Measurements from ENCODE around the gene MED13L.
A peak's percentile ranks its signal among the peaks of the same experiment; 100 is the strongest.
"Not testable (repeated sequence)": the region's sequence is repeated elsewhere in the genome, so short reads cannot be mapped to it uniquely, and the experiment has no call there.

The MED13L gene

DNA sequence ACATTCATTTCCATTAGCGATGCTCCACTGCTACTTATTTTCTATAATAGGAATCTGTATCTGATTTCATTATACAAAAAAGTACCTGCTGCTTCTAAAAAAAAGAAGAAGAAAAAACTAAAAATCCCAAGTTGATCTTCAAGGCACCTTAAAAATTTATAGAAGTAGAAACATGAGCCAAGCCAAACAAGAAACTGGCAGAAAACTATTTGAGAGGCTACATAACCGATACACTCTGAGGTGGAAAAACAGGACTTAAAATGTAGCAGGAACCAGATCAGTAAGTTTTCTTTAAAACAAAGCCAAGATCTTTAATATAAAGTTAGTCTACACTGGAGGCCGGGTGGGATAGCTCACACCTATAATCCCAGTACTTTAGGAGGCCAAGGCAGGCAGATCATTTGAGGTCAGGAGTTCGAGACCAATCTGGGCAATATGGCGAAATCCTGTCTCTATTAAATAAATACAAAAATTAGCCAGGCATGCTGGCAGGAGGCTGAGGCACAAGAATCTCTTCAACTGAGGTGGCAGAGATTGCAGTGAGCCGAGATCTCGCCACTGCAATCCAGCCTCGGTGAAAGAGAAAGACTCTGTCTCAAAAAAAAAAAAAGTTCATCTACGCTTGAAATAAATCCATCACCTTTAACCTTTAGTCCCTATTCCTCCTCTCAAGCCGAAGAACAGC is 278.6 kb downstream of the MED13L start:
- Mint-ChIP-seq H3K36me3 (ENCODE audit: low read depth) (peaks cover 29% of the 10 kb centered on the region), H3K27me3 (ENCODE audit: low read depth) (no peaks in the 10 kb centered on the region), H3K4me1 (ENCODE audit: low read depth) (peaks cover 1% of the 10 kb centered on the region), H3K4me3 (no peak overlapping the region), H3K9me3 (no peaks in the 10 kb centered on the region), H3K27ac (no peak overlapping the region)
- no peak for DNase-seq (ENCODE audit: low spot score)

DNA sequence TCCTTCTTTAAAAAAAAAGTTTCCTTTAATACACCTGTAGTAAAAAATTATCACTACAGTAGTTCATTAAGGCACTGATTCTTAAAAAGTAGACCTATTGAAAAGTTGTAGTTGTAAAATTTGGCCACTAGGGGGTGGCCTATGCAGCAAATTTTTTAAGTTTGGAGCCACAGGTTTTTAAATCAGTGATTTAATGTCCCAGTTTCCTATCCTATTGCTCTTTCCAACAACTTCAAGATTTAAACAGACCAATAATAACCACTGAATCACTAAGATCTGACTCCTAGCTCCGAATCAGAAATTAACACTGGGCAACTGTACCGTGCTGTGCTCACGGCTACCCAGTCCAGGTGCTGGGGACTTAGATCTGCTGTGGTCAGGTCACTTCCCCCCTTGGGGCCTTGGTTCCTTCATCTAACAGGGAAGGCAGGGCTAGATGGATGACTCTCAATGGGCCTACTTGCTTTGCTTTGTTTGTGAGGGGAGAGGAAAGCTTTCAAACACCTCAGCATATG is 279.3 kb downstream of the MED13L start:
- no peak for DNase-seq (ENCODE audit: low spot score)

DNA sequence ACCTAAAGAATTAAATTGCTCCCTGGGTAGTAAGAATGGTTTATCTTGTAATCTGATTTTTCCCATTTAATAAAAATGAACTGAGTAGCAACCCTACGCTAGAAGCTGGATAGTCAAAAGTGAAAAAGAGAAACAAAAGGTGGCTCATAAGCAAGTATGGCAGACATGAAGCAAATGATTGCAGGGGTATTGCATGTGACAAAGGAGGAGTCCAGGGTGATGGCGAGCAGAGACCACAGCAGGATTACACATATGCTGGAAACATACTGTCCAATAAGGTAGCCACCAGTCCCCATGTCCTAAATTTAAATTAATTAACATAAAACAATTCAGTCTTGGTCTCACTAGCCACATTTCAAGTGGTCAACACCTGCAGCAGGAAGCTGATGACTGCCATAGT is 283.8 kb downstream of the MED13L start:
- H3K36me3 Mint-ChIP-seq (ENCODE audit: low read depth): peaks cover 41% of the 10 kb centered on the region
- DNase-seq (ENCODE audit: low spot score): no peak
- no peaks in the 10 kb centered on the region for H3K27me3 Mint-ChIP-seq (ENCODE audit: low read depth)
- no peak overlapping the region for H3K27ac Mint-ChIP-seq
- H3K4me1 Mint-ChIP-seq (ENCODE audit: low read depth): peaks cover 16% of the 10 kb centered on the region
- no peaks in the 10 kb centered on the region for H3K9me3 Mint-ChIP-seq
- H3K4me3 Mint-ChIP-seq: no peak overlapping the region

More for the DNA sequence above, 279.3 kb downstream of the MED13L start:
- no peaks in the 10 kb centered on the region for H3K27me3 Mint-ChIP-seq (ENCODE audit: low read depth)
- no peak overlapping the region for H3K27ac Mint-ChIP-seq
- no peak overlapping the region for H3K4me3 Mint-ChIP-seq
- H3K4me1 Mint-ChIP-seq (ENCODE audit: low read depth): peaks cover 1% of the 10 kb centered on the region
- peaks cover 30% of the 10 kb centered on the region for H3K36me3 Mint-ChIP-seq (ENCODE audit: low read depth)
- H3K9me3 Mint-ChIP-seq: no peaks in the 10 kb centered on the region

DNA sequence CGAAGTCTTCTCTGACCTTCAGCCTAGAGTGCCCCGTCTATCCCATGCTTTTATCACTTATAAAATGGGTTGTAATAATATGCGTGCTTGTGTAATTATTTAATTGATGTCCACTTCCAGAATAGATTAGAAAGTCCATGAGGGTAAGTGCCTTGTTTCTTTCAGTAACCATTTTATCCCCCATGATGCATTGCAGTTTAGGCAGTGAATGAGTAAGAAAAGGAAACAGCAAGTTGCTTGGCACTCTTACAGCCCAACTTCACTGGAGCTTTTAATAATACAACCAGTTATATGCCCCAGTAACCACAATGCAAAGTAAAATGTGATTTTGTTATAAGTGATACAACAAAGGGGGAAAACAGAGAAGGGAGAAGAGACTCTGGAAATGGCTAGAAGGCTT is 287.3 kb downstream of the MED13L start:
- H3K27me3 Mint-ChIP-seq (ENCODE audit: low read depth): no peaks in the 10 kb centered on the region
- peaks cover 19% of the 10 kb centered on the region for H3K4me1 Mint-ChIP-seq (ENCODE audit: low read depth)
- no peak overlapping the region for H3K4me3 Mint-ChIP-seq
- DNase-seq (ENCODE audit: low spot score): no peak
- no peak overlapping the region for H3K27ac Mint-ChIP-seq
- H3K36me3 Mint-ChIP-seq (ENCODE audit: low read depth): peaks cover 46% of the 10 kb centered on the region
- no peaks in the 10 kb centered on the region for H3K9me3 Mint-ChIP-seq

DNA sequence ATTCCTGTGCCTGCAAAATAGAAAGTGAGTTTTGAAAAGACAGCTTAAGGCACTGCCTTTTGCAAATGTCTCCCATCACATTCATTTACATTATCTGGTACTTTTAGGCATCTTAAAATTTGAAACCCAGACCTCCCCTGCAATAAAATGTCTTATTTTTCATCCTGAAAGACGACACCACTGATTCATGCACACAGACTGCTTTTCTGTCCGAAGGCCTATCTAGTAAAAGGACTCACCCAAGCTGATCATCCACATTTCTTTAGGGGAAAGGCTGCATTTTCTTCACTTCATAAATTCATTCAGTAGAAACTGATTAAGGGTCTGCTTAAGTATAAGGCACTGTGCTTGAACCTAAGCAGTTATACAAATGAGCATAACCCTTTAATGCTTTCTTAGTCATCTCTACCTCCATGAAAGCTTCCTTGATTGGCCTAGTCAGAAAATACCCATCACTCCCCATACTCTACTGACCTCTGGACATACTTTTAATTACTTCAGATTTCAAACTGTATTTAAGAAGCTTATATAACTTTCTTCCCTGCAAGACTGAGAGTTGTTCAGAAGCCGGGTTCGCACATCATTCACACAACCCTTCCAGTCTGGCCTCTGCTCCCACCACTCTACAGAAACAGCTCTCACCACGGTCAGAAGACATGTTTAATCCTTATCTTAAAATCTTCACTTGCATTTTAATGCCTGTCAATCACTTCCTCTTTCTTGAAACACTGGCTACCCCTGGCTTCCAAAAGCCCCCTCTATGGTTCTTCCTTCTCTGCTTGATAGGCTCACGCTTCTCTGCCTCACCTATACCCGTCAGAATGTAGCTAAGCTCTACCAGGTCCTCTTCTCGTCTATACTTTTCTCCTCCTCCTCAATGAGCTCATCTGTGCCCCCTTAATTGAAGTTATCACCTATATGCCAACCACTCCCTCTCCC is 288.6 kb downstream of the MED13L start:
- H3K4me3 Mint-ChIP-seq: peak overlapping the region; percentile 4
- peaks cover 48% of the 10 kb centered on the region for H3K36me3 Mint-ChIP-seq (ENCODE audit: low read depth)
- peak overlapping the region; percentile 19 for H3K27ac Mint-ChIP-seq
- peaks cover 19% of the 10 kb centered on the region for H3K4me1 Mint-ChIP-seq (ENCODE audit: low read depth)
- DNase-seq (ENCODE audit: low spot score): no peak
- no peaks in the 10 kb centered on the region for H3K27me3 Mint-ChIP-seq (ENCODE audit: low read depth)
- no peaks in the 10 kb centered on the region for H3K9me3 Mint-ChIP-seq

DNA sequence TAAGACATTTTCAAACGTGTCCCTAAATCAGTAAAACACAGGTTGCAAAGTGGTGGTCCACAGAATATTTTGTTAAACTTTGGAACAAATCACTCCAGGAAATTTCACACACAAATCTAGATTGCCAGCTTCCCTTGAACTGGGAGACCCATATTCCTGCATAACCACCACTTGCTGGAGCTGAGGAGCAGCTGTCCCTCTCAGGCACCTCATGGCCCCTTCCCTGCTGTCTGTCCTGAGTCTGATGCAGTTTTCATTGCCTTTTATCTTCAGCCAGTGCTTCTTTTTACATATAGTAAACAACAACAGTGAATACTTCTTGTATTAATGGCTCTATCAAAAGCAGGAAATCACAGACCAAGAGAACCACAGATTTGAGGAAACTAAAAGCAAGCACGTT is 289.3 kb downstream of the MED13L start:
- H3K4me1 Mint-ChIP-seq (ENCODE audit: low read depth): peaks cover 19% of the 10 kb centered on the region
- DNase-seq (ENCODE audit: low spot score): no peak
- H3K27me3 Mint-ChIP-seq (ENCODE audit: low read depth): no peaks in the 10 kb centered on the region
- H3K36me3 Mint-ChIP-seq (ENCODE audit: low read depth): peaks cover 46% of the 10 kb centered on the region
- no peak overlapping the region for H3K27ac Mint-ChIP-seq
- H3K4me3 Mint-ChIP-seq: no peak overlapping the region
- H3K9me3 Mint-ChIP-seq: no peaks in the 10 kb centered on the region

DNA sequence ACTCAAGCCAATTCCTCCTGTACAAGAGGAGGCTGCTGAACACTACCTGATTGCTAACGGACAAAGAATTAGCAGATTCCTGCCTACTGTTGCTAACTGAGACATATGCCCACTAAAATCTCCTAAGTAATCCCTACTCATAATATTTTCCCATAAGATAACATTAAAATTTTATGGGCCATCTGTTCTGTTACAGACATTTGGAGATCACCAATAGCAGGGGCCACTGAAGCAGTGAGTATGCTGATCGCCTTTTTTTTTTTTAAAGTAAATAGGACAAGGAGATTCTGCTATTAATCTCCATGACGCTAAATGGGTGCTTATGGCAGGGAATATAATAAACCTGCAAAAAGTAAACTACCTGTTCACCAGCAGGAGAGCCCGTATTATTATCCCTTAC is 292.9 kb downstream of the MED13L start:
- no peak overlapping the region for H3K27ac Mint-ChIP-seq
- H3K27me3 Mint-ChIP-seq (ENCODE audit: low read depth): no peaks in the 10 kb centered on the region
- no peak overlapping the region for H3K4me3 Mint-ChIP-seq
- no peaks in the 10 kb centered on the region for H3K9me3 Mint-ChIP-seq
- peaks cover 38% of the 10 kb centered on the region for H3K36me3 Mint-ChIP-seq (ENCODE audit: low read depth)
- DNase-seq (ENCODE audit: low spot score): no peak
- peaks cover 13% of the 10 kb centered on the region for H3K4me1 Mint-ChIP-seq (ENCODE audit: low read depth)

DNA sequence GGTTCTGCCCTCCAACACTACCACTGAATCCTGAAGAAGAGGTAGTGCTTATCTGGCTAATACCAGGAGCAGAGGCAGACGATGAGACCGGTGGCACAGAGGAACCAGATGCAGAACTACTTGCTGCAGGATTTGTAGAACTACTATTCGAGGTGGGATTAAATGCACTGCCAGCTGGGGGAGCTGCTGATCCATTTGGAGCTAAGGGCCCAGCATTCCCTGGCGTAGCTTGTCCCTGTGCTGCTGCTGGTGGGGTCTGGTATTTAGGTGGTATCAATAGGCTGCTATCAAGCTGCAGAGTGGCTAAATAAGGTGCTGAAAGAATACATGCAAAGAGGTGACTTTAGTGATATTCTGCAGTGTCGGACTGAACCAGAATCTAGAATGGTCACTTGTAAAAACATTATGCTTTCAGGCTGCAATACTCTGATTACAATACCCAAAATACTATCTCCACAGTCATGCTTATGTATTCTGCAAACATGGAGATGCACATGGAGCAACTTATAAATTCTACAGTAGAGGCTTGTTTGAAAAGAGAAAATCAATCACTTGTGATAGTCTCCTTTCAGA is 294.2 kb downstream of the MED13L start:
- Mint-ChIP-seq H3K27ac (no peak overlapping the region), H3K27me3 (ENCODE audit: low read depth) (no peaks in the 10 kb centered on the region), H3K36me3 (ENCODE audit: low read depth) (peaks cover 33% of the 10 kb centered on the region), H3K4me1 (ENCODE audit: low read depth) (peaks cover under 1% of the 10 kb centered on the region), H3K9me3 (no peaks in the 10 kb centered on the region), H3K4me3 (no peak overlapping the region)
- no peak for DNase-seq (ENCODE audit: low spot score)

DNA sequence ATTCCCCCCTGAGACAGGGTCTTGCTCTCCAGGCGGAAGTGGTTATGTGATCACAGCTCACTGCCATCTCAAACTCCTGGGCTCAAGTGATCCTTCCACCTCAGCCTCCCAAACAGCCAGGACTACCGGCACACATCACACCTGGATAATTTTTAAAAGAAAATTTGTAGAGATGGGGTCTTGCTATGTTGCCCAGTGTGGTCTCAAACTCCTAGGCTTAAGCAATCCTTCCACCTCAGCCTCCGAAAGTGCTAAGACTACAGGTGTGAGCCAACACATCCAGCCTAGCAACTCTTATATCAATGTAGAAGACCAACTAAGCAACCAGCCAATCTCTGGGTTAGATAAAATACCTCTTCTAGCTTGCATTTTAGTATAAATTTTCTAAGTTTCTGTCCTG is 297.2 kb downstream of the MED13L start:
- Mint-ChIP-seq H3K27ac (no peak overlapping the region), H3K36me3 (ENCODE audit: low read depth) (peaks cover 29% of the 10 kb centered on the region), H3K9me3 (no peaks in the 10 kb centered on the region), H3K4me1 (ENCODE audit: low read depth) (no peaks in the 10 kb centered on the region), H3K4me3 (no peak overlapping the region), H3K27me3 (ENCODE audit: low read depth) (no peaks in the 10 kb centered on the region)
- no peak for DNase-seq (ENCODE audit: low spot score)

DNA sequence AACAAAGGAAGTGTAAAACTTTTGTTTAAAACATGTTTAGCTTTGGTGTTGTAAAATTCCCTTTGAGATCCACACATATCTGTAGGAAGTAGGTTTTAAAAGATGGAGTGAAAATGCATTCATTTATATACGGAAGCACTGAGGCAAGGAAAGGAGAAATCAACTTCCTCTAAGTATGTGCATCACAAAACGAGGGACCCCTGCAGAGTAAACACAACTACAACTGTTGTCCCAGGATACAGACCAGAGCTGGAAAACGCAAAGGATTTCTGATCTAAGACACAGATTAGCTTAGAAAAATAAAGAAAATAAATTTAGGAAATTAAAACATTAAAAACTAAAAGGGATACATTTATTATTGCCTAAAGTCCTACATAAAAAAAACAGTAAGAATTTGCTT is 297.6 kb downstream of the MED13L start:
- H3K4me3 Mint-ChIP-seq: no peak overlapping the region
- H3K27me3 Mint-ChIP-seq (ENCODE audit: low read depth): no peaks in the 10 kb centered on the region
- H3K4me1 Mint-ChIP-seq (ENCODE audit: low read depth): no peaks in the 10 kb centered on the region
- H3K36me3 Mint-ChIP-seq (ENCODE audit: low read depth): peaks cover 33% of the 10 kb centered on the region
- H3K9me3 Mint-ChIP-seq: no peaks in the 10 kb centered on the region
- H3K27ac Mint-ChIP-seq: no peak overlapping the region
- no peak for DNase-seq (ENCODE audit: low spot score)

DNA sequence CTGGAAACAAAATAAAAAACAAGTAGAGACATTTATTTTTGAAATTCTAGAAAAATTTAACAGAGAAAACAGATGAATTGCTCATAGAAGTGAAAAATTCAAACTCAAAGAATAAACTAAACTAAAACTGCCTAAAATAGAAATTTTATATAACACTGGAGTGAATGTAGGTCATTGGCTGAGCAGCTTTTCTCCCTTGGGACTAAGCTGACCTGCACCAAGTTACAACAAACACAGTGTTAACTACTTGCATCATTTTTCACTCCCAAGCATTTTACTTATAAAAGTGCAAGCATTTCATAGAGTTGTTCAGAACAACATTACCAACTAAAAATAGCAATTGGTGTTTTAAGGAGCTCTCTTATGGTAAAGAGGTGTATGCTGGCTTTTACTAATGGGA is 298.1 kb downstream of the MED13L start:
- H3K27ac Mint-ChIP-seq: no peak overlapping the region
- H3K4me1 Mint-ChIP-seq (ENCODE audit: low read depth): no peaks in the 10 kb centered on the region
- H3K4me3 Mint-ChIP-seq: no peak overlapping the region
- peaks cover 36% of the 10 kb centered on the region for H3K36me3 Mint-ChIP-seq (ENCODE audit: low read depth)
- H3K9me3 Mint-ChIP-seq: no peaks in the 10 kb centered on the region
- H3K27me3 Mint-ChIP-seq (ENCODE audit: low read depth): no peaks in the 10 kb centered on the region
- DNase-seq (ENCODE audit: low spot score): no peak

DNA sequence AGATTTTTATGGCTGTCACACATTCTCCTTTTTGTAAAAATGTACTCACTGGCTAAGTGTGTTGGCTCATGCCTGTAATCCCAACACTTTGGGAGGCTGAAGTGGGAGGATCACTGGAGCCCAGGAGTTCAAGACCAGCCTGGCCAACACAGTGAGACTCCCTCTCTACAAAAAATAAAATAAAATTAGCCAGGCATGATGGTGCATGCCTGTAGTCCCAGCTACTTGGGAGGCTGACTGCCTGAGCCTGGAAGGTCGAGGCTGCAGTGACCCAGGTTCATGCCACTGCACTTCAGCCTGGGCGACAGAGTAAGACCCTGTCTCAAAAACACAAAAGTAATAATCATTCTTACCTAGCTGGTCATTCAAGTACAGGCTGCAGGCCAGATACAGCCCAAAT is 300.7 kb downstream of the MED13L start:
- not testable (repeated sequence) for H3K4me1 Mint-ChIP-seq (ENCODE audit: low read depth); H3K4me3 Mint-ChIP-seq; H3K27ac Mint-ChIP-seq; DNase-seq (ENCODE audit: low spot score); H3K27me3 Mint-ChIP-seq (ENCODE audit: low read depth); H3K9me3 Mint-ChIP-seq
- H3K36me3 Mint-ChIP-seq (ENCODE audit: low read depth): peaks cover 43% of the 10 kb centered on the region

DNA sequence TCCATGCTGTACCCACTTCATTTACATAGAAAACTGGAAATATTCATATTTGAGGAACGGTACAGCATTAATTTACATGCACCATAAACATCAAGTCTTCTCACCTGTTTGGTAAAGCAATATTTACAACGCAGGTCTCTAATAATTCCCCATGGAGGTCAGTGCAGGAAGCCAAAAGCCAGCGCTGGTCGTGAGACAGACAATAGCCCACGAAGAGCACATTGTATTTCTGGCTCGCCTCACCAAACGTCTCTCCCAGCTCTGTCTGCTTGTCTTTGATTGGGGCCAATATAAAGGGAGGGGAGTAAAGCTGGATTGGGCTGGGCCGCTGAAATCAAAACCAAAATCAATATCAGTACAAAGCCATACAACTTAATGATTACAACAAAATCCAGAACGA is 302.1 kb downstream of the MED13L start:
- DNase-seq (ENCODE audit: low spot score): no peak
- peaks cover 47% of the 10 kb centered on the region for H3K36me3 Mint-ChIP-seq (ENCODE audit: low read depth)
- H3K4me3 Mint-ChIP-seq: no peak overlapping the region
- no peaks in the 10 kb centered on the region for H3K9me3 Mint-ChIP-seq
- no peaks in the 10 kb centered on the region for H3K27me3 Mint-ChIP-seq (ENCODE audit: low read depth)
- peaks cover 1% of the 10 kb centered on the region for H3K4me1 Mint-ChIP-seq (ENCODE audit: low read depth)
- H3K27ac Mint-ChIP-seq: no peak overlapping the region
